K562 (cell line): Measurements from ENCODE around the gene SLC16A1. TPM values are rescaled to one million over a fixed set of nuclear protein-coding genes. Genes with fewer than 3 reads are reported as not detected.

Experiments
- CBX5 ChIP-seq: IDR thresholded peaks from 2 replicates; pipeline ENCODE4 v1.6.1; 2014; ENCODE audit warnings: low read depth, borderline replicate concordance
- EZH2 ChIP-seq: IDR thresholded peaks from 2 replicates; pipeline ENCODE4 v1.6.1; 2012; ENCODE audit warnings: low read depth, mild to moderate bottlenecking, inconsistent platforms, low read length, borderline replicate concordance
- GABPB2 ChIP-seq: fragments of 250-450 bp; sonication (Bioruptor Pico); conservative IDR thresholded peaks from 2 replicates; pipeline ENCODE4 v1.5.1; 2021; ENCODE audit warnings: mild to moderate bottlenecking
- MAZ ChIP-seq, 2 experiments: fragments of 450-650 bp in 1 of 2; sonication (generic) in 1 of 2; formaldehyde crosslinking; IDR thresholded peaks in 1 of 2; conservative IDR thresholded peaks in 1 of 2; 2 replicates each; pipeline versions ENCODE4 v1.4.0 to v1.5.0; 2020; ENCODE audit warnings: mild to moderate bottlenecking in 1 of 2, missing genetic modification reagents in 1 of 2
- PHB2 ChIP-seq: fragments of 450-650 bp; IDR thresholded peaks from 2 replicates; pipeline ENCODE4 v1.6.1; 2017; ENCODE audit warnings: low read depth
- TGIF2 ChIP-seq: sonication (generic); formaldehyde crosslinking; IDR thresholded peaks from 2 replicates; pipeline ENCODE4 v1.8.1; 2022; ENCODE audit warnings: mild to moderate bottlenecking, missing genetic modification reagents, moderate library complexity
- ZNF3 ChIP-seq: fragments of 250-450 bp; sonication (Bioruptor Pico); IDR thresholded peaks from 2 replicates; pipeline ENCODE4 v1.5.0; 2021; ENCODE audit warnings: mild to moderate bottlenecking, moderate library complexity
- ZNF561 ChIP-seq: fragments of 450-650 bp; formaldehyde crosslinking; conservative IDR thresholded peaks from 2 replicates; pipeline ENCODE4 v1.4.0; 2020; ENCODE audit warnings: mild to moderate bottlenecking, moderate library complexity
- polyA plus RNA-seq, 8 experiments: library from polyadenylated mRNA; depleted of rRNA in 4 of 8; stranded (reverse) in 5 of 8; unstranded in 3 of 8; fragments of >200 nt; fragmentation: Nextera tagmentation in 2 of 8; fragmentation: Illumina TruSeq in 1 of 8; extraction: Ambion mirVana in 2 of 8; extraction: Trizol in 1 of 8; gene quantifications; 2 replicates each; pipeline versions ENCODE4 v1.2.1 to v1.2.3, GENCODE V29; 2011 to 2014; ENCODE audit warnings: inconsistent platforms in 1 of 8, missing spikeins in 1 of 8
- total RNA-seq, 7 experiments: library from RNA; depleted of rRNA in 6 of 7; stranded (reverse); fragments of >200 nt in 6 of 7; fragmentation: Illumina TruSeq in 2 of 7; extraction: Trizol in 2 of 7; gene quantifications; 2 replicates each; pipeline versions ENCODE4 v1.2.1 to v1.2.3, GENCODE V29; 2011 to 2021; ENCODE audit warnings: low replicate concordance in 1 of 7
- TF ChIP-seq, protein P1 (sequence below): fragments of 200-800 bp; sonication (Bioruptor generic); IDR thresholded peaks from 2 replicates; pipeline ENCODE4 v1.6.1; 2016; ENCODE audit warnings: missing genetic modification characterization, missing compliant biosample characterization
- TF ChIP-seq, protein P2 (sequence below): sonication (generic); formaldehyde crosslinking; IDR thresholded peaks from 2 replicates; pipeline ENCODE4 v1.8.0; 2022; ENCODE audit warnings: mild to moderate bottlenecking, missing genetic modification reagents, borderline replicate concordance
- TF ChIP-seq, protein P3 (sequence below): sonication (generic); formaldehyde crosslinking; IDR thresholded peaks from 2 replicates; pipeline ENCODE4 v1.8.0; 2022; ENCODE audit warnings: mild to moderate bottlenecking, missing genetic modification reagents
- TF ChIP-seq, protein P4 (sequence below): sonication (generic); formaldehyde crosslinking; IDR thresholded peaks from 2 replicates; pipeline ENCODE4 v1.8.1; 2023; ENCODE audit warnings: mild to moderate bottlenecking, missing genetic modification reagents
- TF ChIP-seq, protein P5 (sequence below): sonication (generic); formaldehyde crosslinking; IDR thresholded peaks from 2 replicates; pipeline ENCODE4 v1.9.0; 2022; ENCODE audit warnings: mild to moderate bottlenecking, missing genetic modification reagents

SLC16A1 gene
- total and polyA plus RNA-seq, 9 of the 15 experiments (the other 6 are each of a cell fraction or from before 2014, with no cell fraction given): 73.1 to 244 (median 117) TPM

DNA sequence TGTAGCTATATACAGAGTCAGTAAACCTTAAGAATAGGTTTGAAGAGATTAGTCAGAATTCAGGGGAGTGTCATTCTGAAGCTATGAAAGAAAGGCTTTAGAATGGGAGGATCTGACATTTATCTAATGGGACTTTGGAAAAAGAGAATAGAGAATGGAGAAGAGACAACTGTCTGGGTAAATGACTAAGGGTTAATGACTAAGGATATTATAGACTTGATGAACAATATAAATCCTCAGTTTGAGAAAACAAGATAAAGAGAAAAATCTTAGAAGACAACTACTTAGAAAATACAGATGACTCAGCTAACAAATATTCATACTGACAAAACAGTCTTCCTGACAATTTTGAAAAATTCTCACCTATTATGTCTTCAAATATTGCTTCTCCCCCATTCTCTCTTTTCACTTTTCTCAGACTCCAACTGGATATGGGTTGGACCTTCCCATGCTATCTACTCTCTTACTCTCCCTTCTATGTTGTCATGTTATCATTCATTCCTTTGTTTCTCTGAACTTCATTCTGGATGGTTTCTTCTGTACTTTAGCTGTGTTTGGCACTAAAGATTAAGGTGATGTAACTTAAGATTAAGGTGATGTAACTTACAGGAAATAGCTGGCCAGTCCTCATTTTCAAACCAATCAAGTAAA lies 20.4 kb downstream of the SLC16A1 start (continued):
- TF ChIP-seq, protein P1, sequence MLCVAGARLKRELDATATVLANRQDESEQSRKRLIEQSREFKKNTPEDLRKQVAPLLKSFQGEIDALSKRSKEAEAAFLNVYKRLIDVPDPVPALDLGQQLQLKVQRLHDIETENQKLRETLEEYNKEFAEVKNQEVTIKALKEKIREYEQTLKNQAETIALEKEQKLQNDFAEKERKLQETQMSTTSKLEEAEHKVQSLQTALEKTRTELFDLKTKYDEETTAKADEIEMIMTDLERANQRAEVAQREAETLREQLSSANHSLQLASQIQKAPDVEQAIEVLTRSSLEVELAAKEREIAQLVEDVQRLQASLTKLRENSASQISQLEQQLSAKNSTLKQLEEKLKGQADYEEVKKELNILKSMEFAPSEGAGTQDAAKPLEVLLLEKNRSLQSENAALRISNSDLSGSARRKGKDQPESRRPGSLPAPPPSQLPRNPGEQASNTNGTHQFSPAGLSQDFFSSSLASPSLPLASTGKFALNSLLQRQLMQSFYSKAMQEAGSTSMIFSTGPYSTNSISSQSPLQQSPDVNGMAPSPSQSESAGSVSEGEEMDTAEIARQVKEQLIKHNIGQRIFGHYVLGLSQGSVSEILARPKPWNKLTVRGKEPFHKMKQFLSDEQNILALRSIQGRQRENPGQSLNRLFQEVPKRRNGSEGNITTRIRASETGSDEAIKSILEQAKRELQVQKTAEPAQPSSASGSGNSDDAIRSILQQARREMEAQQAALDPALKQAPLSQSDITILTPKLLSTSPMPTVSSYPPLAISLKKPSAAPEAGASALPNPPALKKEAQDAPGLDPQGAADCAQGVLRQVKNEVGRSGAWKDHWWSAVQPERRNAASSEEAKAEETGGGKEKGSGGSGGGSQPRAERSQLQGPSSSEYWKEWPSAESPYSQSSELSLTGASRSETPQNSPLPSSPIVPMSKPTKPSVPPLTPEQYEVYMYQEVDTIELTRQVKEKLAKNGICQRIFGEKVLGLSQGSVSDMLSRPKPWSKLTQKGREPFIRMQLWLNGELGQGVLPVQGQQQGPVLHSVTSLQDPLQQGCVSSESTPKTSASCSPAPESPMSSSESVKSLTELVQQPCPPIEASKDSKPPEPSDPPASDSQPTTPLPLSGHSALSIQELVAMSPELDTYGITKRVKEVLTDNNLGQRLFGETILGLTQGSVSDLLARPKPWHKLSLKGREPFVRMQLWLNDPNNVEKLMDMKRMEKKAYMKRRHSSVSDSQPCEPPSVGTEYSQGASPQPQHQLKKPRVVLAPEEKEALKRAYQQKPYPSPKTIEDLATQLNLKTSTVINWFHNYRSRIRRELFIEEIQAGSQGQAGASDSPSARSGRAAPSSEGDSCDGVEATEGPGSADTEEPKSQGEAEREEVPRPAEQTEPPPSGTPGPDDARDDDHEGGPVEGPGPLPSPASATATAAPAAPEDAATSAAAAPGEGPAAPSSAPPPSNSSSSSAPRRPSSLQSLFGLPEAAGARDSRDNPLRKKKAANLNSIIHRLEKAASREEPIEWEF (CRISPR knock-in tag): no peak
- TF ChIP-seq GABPB2 (no peak), MAZ (CRISPR knock-in tag; conservative IDR thresholded peaks at IDR 0.05 in 1 of 2, IDR thresholded peaks at IDR 0.05 in 1 of 2) (peak; percentile 15 to 18; a peak in 1 of 4 replicates), EZH2 (no peak), ZNF561 (CRISPR knock-in tag) (no peak), TGIF2 (CRISPR knock-in tag) (no peak), CBX5 (no peak), ZNF3 (CRISPR knock-in tag) (no peak), PHB2 (no peak)
- TF ChIP-seq, protein P2, sequence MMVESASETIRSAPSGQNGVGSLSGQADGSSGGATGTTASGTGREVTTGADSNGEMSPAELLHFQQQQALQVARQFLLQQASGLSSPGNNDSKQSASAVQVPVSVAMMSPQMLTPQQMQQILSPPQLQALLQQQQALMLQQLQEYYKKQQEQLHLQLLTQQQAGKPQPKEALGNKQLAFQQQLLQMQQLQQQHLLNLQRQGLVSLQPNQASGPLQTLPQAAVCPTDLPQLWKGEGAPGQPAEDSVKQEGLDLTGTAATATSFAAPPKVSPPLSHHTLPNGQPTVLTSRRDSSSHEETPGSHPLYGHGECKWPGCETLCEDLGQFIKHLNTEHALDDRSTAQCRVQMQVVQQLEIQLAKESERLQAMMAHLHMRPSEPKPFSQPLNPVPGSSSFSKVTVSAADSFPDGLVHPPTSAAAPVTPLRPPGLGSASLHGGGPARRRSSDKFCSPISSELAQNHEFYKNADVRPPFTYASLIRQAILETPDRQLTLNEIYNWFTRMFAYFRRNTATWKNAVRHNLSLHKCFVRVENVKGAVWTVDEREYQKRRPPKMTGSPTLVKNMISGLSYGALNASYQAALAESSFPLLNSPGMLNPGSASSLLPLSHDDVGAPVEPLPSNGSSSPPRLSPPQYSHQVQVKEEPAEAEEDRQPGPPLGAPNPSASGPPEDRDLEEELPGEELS (CRISPR knock-in tag): no peak
- TF ChIP-seq, protein P3, sequence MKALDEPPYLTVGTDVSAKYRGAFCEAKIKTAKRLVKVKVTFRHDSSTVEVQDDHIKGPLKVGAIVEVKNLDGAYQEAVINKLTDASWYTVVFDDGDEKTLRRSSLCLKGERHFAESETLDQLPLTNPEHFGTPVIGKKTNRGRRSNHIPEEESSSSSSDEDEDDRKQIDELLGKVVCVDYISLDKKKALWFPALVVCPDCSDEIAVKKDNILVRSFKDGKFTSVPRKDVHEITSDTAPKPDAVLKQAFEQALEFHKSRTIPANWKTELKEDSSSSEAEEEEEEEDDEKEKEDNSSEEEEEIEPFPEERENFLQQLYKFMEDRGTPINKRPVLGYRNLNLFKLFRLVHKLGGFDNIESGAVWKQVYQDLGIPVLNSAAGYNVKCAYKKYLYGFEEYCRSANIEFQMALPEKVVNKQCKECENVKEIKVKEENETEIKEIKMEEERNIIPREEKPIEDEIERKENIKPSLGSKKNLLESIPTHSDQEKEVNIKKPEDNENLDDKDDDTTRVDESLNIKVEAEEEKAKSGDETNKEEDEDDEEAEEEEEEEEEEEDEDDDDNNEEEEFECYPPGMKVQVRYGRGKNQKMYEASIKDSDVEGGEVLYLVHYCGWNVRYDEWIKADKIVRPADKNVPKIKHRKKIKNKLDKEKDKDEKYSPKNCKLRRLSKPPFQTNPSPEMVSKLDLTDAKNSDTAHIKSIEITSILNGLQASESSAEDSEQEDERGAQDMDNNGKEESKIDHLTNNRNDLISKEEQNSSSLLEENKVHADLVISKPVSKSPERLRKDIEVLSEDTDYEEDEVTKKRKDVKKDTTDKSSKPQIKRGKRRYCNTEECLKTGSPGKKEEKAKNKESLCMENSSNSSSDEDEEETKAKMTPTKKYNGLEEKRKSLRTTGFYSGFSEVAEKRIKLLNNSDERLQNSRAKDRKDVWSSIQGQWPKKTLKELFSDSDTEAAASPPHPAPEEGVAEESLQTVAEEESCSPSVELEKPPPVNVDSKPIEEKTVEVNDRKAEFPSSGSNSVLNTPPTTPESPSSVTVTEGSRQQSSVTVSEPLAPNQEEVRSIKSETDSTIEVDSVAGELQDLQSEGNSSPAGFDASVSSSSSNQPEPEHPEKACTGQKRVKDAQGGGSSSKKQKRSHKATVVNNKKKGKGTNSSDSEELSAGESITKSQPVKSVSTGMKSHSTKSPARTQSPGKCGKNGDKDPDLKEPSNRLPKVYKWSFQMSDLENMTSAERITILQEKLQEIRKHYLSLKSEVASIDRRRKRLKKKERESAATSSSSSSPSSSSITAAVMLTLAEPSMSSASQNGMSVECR (CRISPR knock-in tag): no peak
- TF ChIP-seq, protein P4, sequence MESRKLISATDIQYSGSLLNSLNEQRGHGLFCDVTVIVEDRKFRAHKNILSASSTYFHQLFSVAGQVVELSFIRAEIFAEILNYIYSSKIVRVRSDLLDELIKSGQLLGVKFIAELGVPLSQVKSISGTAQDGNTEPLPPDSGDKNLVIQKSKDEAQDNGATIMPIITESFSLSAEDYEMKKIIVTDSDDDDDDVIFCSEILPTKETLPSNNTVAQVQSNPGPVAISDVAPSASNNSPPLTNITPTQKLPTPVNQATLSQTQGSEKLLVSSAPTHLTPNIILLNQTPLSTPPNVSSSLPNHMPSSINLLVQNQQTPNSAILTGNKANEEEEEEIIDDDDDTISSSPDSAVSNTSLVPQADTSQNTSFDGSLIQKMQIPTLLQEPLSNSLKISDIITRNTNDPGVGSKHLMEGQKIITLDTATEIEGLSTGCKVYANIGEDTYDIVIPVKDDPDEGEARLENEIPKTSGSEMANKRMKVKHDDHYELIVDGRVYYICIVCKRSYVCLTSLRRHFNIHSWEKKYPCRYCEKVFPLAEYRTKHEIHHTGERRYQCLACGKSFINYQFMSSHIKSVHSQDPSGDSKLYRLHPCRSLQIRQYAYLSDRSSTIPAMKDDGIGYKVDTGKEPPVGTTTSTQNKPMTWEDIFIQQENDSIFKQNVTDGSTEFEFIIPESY: no peak
- TF ChIP-seq, protein P5, sequence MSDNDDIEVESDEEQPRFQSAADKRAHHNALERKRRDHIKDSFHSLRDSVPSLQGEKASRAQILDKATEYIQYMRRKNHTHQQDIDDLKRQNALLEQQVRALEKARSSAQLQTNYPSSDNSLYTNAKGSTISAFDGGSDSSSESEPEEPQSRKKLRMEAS (CRISPR knock-in tag): no peak
